ENCODE measurements around the gene NFU1. TPM values are rescaled to one million over a fixed set of nuclear protein-coding genes. Genes with fewer than 3 reads are reported as not detected.

Gene NFU1
- total and polyA plus RNA-seq, 9 of the 15 experiments (the other 6 are each of a cell fraction or from before 2014, with no cell fraction given) = 33.3 to 61.8 (median 53.7) TPM

GRCh38 chr2:69456154-69456553 lies 18.9 kb upstream of the NFU1 start (continued):
- TF ChIP-seq, protein P1, sequence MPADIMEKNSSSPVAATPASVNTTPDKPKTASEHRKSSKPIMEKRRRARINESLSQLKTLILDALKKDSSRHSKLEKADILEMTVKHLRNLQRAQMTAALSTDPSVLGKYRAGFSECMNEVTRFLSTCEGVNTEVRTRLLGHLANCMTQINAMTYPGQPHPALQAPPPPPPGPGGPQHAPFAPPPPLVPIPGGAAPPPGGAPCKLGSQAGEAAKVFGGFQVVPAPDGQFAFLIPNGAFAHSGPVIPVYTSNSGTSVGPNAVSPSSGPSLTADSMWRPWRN (IDR thresholded peaks at IDR 0.05; ENCODE audit: low read depth) = no peak
- TF ChIP-seq, protein P2, sequence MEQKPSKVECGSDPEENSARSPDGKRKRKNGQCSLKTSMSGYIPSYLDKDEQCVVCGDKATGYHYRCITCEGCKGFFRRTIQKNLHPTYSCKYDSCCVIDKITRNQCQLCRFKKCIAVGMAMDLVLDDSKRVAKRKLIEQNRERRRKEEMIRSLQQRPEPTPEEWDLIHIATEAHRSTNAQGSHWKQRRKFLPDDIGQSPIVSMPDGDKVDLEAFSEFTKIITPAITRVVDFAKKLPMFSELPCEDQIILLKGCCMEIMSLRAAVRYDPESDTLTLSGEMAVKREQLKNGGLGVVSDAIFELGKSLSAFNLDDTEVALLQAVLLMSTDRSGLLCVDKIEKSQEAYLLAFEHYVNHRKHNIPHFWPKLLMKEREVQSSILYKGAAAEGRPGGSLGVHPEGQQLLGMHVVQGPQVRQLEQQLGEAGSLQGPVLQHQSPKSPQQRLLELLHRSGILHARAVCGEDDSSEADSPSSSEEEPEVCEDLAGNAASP (IDR thresholded peaks at IDR 0.05) = no peak

DNA sequence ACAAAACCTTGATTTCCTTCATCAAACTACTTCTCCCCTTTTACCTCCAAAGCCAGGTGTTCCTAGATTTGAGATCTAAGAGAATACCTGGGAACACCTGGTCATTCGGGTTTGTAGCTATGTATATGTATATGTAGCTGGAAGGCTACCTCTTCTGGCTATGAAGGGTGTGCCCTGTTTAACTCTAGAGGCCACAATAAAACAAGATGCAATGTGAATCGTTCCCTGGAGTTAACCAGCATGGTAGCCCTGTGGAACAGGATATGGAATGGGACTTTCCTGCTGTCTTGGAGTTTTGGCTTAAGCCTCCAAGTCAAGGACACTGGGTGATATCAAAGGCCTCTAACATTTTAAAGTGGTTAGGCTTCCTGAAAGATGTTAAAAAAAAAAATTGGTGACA lies 17.7 kb upstream of the NFU1 start:
- Histone ChIP-seq H3K27ac (ENCODE audit: extremely low read depth, low read depth, low read length) (no peak overlapping the region), H3K9ac (ENCODE audit: insufficient read depth in 1 of 2, low read depth in 2 of 2, low read length in 2 of 2) (no peak overlapping the region), H3K9me3 (replicated peaks; ENCODE audit: control insufficient read depth, insufficient read depth, low read depth, low read length) (no peaks in the 10 kb centered on the region), H3K27me3 (ENCODE audit: control insufficient read depth in 2 of 2, insufficient read depth in 2 of 2, low read length in 2 of 2) (no peaks in the 10 kb centered on the region), H3K9me1 (ENCODE audit: control insufficient read depth, insufficient read depth, low read length) (no peaks in the 10 kb centered on the region), H3K36me3 (ENCODE audit: control insufficient read depth, insufficient read depth, low read length) (no peaks in the 10 kb centered on the region), H3K4me3 (no peak overlapping the region), H4K20me1 (replicated peaks; ENCODE audit: control insufficient read depth, insufficient read depth, low read length) (0 out of 2 replicates have a peak, but pooled peaks cover 2% of the 10 kb centered on the region), H2AFZ (ENCODE audit: low read depth, low read length) (no peak overlapping the region), H3K4me2 (ENCODE audit: insufficient read depth, low read length) (no peak overlapping the region), H3K79me2 (ENCODE audit: control insufficient read depth, insufficient read depth, low read length) (no peaks in the 10 kb centered on the region), H3K4me1 (replicated peaks in 1 of 2; ENCODE audit: control insufficient read depth in 2 of 2, insufficient read depth in 2 of 2, low read length in 2 of 2) (no peaks in the 10 kb centered on the region)
- 30% methylated on average over 2 of the region's 2 CpGs for WGBS (ENCODE audit: insufficient coverage, low coverage, missing lambda C conversion rate)
- BruUV-seq (replicated peaks) = no TSS peak
- DNase-seq (ENCODE audit: extremely low read depth in 1 of 4, low spot score in 3 of 4) (no peak), FAIRE-seq (no peak), ATAC-seq (no peak)
- in situ Hi-C loops (cut with MboI) (no loop called here), intact Hi-C loops (cut with micrococcal nuclease) (no loop called here)
- TF ChIP-seq ZNF347 (CRISPR knock-in tag; IDR thresholded peaks at IDR 0.05; ENCODE audit: low read depth) = no peak
- TF ChIP-seq SMAD2 (IDR thresholded peaks at IDR 0.05; ENCODE audit: low read depth, low read length) = no peak
- no peak for TF ChIP-seq MXD1 (CRISPR knock-in tag; IDR thresholded peaks at IDR 0.05; ENCODE audit: borderline replicate concordance, poor library complexity, severe bottlenecking)
- no peak for TF ChIP-seq SLC30A9 (CRISPR knock-in tag; IDR thresholded peaks at IDR 0.05)
- CTCF ChIA-PET (ENCODE audit: low intra/inter-chr PET ratio) = no interaction called here
- POLR2A ChIA-PET = interaction anchor here (1.9 kb wide), 1 partner anchor 10 kb away, joined by 5 read pairs; no protein-coding TSS in a partner anchor

Data from K562 (cell line).